H1 (cell line): ENCODE data around the gene RBP4. TPM values are rescaled to one million over a fixed set of nuclear protein-coding genes. Genes with fewer than 3 reads are reported as not detected.

Source experiments
- CTCF ChIA-PET: fragments of 300-600 bp; sonication (Branson Sonifier 250); formaldehyde crosslinking; loops from one replicate; lab custom pipeline; 2021; ENCODE audit not compliant: partially characterized antibody; lab: Charles Lee
- POLR2A ChIA-PET: fragments of 300-600 bp; sonication (Branson Sonifier 250); formaldehyde crosslinking; loops from one replicate; lab custom pipeline; 2021; ENCODE audit warnings: inconsistent platforms; ENCODE audit not compliant: partially characterized antibody; lab: Charles Lee
- DNase-seq, 2 experiments: peaks; one replicate each; pipeline versions ENCODE4 v3.0.0 to v3.0.0-alpha.2; 2010 to 2022; ENCODE audit warnings: low spot score in 2 of 2, low read depth in 1 of 2, mixed read lengths in 1 of 2
- FAIRE-seq: peaks from 2 replicates; lab custom pipeline; 2011; peaks lifted over from hg19 to GRCh38; lab: Jason Lieb, UNC
- H2AFZ ChIP-seq: 2 replicates; pipeline ENCODE4 v1.8.1; 2012; ENCODE audit warnings: low read length, inconsistent platforms
- H2AK5ac ChIP-seq: 2 replicates; pipeline ENCODE4 v1.6.1; 2013; ENCODE audit warnings: low read depth, low read length
- H2BK120ac ChIP-seq: replicated peaks from 2 replicates; pipeline ENCODE3; 2013; ENCODE audit warnings: low read depth, low read length, inconsistent platforms
- H2BK12ac ChIP-seq: 2 replicates; pipeline ENCODE4 v1.6.1; 2013; ENCODE audit warnings: low read depth, low read length
- H2BK15ac ChIP-seq: 2 replicates; pipeline ENCODE4 v1.6.1; 2013; ENCODE audit warnings: low read length
- H2BK20ac ChIP-seq: 2 replicates; pipeline ENCODE4 v1.6.1; 2013; ENCODE audit warnings: low read length
- H2BK5ac ChIP-seq: 2 replicates; pipeline ENCODE4 v1.6.1; 2013; ENCODE audit warnings: low read depth, low read length
- H3K14ac ChIP-seq: 2 replicates; pipeline ENCODE4 v1.6.1; 2013; ENCODE audit warnings: inconsistent platforms; ENCODE audit not compliant: insufficient read length
- H3K18ac ChIP-seq: 2 replicates; pipeline ENCODE4 v1.6.1; 2013; ENCODE audit warnings: low read length; ENCODE audit errors: extremely low read depth
- H3K23ac ChIP-seq: 2 replicates; pipeline ENCODE4 v1.6.1; 2013; ENCODE audit warnings: inconsistent platforms; ENCODE audit not compliant: insufficient read length
- H3K23me2 ChIP-seq: 2 replicates; pipeline ENCODE4 v1.6.1; 2013; ENCODE audit warnings: low read depth, low read length
- H3K27ac ChIP-seq: 2 replicates; pipeline ENCODE4 v1.6.1; 2011; ENCODE audit warnings: low read depth, low read length, inconsistent platforms
- H3K27me3 ChIP-seq, 4 experiments: replicated peaks in 1 of 4; 1 replicate in 1 of 4; 2 replicates in 3 of 4; pipeline versions ENCODE4 v1.6.1 to v1.8.1; 2011 to 2013; ENCODE audit warnings: low read length in 3 of 4, mild to moderate bottlenecking in 3 of 4, inconsistent platforms in 2 of 4, mixed read lengths in 2 of 4, moderate library complexity in 1 of 4; ENCODE audit not compliant: control insufficient read depth in 3 of 4, insufficient read depth in 3 of 4; ENCODE audit errors: extremely low read depth in 1 of 4
- H3K36me3 ChIP-seq, 4 experiments: 2 replicates each; pipeline versions ENCODE4 v1.6.1 to v1.8.1; 2011 to 2013; ENCODE audit warnings: mild to moderate bottlenecking in 4 of 4, low read length in 3 of 4, moderate library complexity in 2 of 4, control low read depth in 1 of 4, inconsistent platforms in 1 of 4; ENCODE audit not compliant: insufficient read depth in 4 of 4, control insufficient read depth in 2 of 4
- H3K4ac ChIP-seq: replicated peaks from 2 replicates; pipeline ENCODE3; 2013; ENCODE audit warnings: low read length, low read depth, mixed read lengths, inconsistent platforms; ENCODE audit not compliant: insufficient read length
- H3K4me1 ChIP-seq, 4 experiments: replicated peaks in 1 of 4; 1 replicate in 1 of 4; 2 replicates in 3 of 4; pipeline versions ENCODE4 v1.6.1 to v1.8.1; 2011 to 2013; ENCODE audit warnings: low read length in 3 of 4, inconsistent platforms in 2 of 4, mixed read lengths in 1 of 4; ENCODE audit not compliant: insufficient read depth in 4 of 4, control insufficient read depth in 3 of 4
- H3K4me2 ChIP-seq, 2 experiments: 2 replicates each; pipeline versions ENCODE4 v1.6.1 to v1.8.1; 2011 to 2013; ENCODE audit warnings: low read depth in 2 of 2, low read length in 2 of 2, control low read depth in 1 of 2, inconsistent platforms in 1 of 2, mild to moderate bottlenecking in 1 of 2; ENCODE audit not compliant: insufficient read depth in 1 of 2
- H3K4me3 ChIP-seq, 4 experiments: fragments of 200-600, 300-600 bp in 1 of 4; sonication (generic), shearing (Covaris generic), sonication (Bioruptor Twin) in 1 of 4; 2 replicates each; pipeline versions ENCODE4 v1.5.1 to v1.8.1; 2011 to 2016; ENCODE audit warnings: low read length in 4 of 4, low read depth in 3 of 4, control low read depth in 2 of 4, inconsistent platforms in 2 of 4, mild to moderate bottlenecking in 2 of 4, mixed read lengths in 1 of 4, moderate library complexity in 1 of 4; ENCODE audit not compliant: insufficient read depth in 2 of 4; ENCODE audit errors: extremely low read depth in 1 of 4
- H3K56ac ChIP-seq: replicated peaks from 2 replicates; pipeline ENCODE3; 2013; ENCODE audit warnings: low read depth, mild to moderate bottlenecking, mixed read lengths, low read length, inconsistent platforms; ENCODE audit not compliant: insufficient read length
- H3K79me1 ChIP-seq: 2 replicates; pipeline ENCODE4 v1.6.1; 2013; ENCODE audit warnings: low read depth, low read length, control low read depth
- H3K79me2 ChIP-seq, 2 experiments: 2 replicates each; pipeline versions ENCODE4 v1.6.1 to v1.8.1; 2012 to 2013; ENCODE audit warnings: low read length in 2 of 2, mild to moderate bottlenecking in 2 of 2, inconsistent platforms in 1 of 2; ENCODE audit not compliant: insufficient read depth in 2 of 2, control insufficient read depth in 1 of 2
- H3K9ac ChIP-seq, 4 experiments: replicated peaks in 1 of 4; 1 replicate in 1 of 4; 2 replicates in 3 of 4; pipeline versions ENCODE4 v1.6.1 to v1.8.1; 2011 to 2013; ENCODE audit warnings: low read depth in 3 of 4, low read length in 3 of 4, control low read depth in 2 of 4, mild to moderate bottlenecking in 2 of 4, moderate library complexity in 2 of 4, inconsistent platforms in 1 of 4; ENCODE audit errors: extremely low read depth in 1 of 4
- H3K9me3 ChIP-seq, 2 experiments: 2 replicates each; pipeline versions ENCODE4 v1.6.1 to v1.8.1; 2012 to 2013; ENCODE audit warnings: mild to moderate bottlenecking in 2 of 2, moderate library complexity in 2 of 2, control low read depth in 1 of 2, inconsistent platforms in 1 of 2, low read depth in 1 of 2, low read length in 1 of 2, mixed read lengths in 1 of 2; ENCODE audit not compliant: insufficient read depth in 2 of 2
- H4K20me1 ChIP-seq, 2 experiments: replicated peaks in 1 of 2; 2 replicates each; pipeline versions ENCODE3 to v1.8.1; 2011 to 2013; ENCODE audit warnings: inconsistent platforms in 2 of 2, low read length in 2 of 2, mild to moderate bottlenecking in 1 of 2; ENCODE audit not compliant: insufficient read depth in 2 of 2, control insufficient read depth in 1 of 2
- H4K5ac ChIP-seq: 2 replicates; pipeline ENCODE4 v1.6.1; 2013; ENCODE audit warnings: low read length, low read depth, mixed read lengths, inconsistent platforms; ENCODE audit not compliant: insufficient read length
- H4K8ac ChIP-seq: 2 replicates; pipeline ENCODE4 v1.8.0; 2013; ENCODE audit warnings: mild to moderate bottlenecking, moderate library complexity, low read length, inconsistent platforms; ENCODE audit not compliant: insufficient read depth; ENCODE audit errors: extremely low read depth
- H4K91ac ChIP-seq: replicated peaks from 2 replicates; pipeline ENCODE3; 2013; ENCODE audit warnings: low read length, mixed read lengths, inconsistent platforms; ENCODE audit not compliant: insufficient read length
- CTBP2 ChIP-seq: IDR thresholded peaks from 2 replicates; pipeline ENCODE4 v1.7.0; 2011; ENCODE audit warnings: borderline replicate concordance, mild to moderate bottlenecking, moderate library complexity, mixed read lengths, low read length; ENCODE audit not compliant: insufficient read depth, insufficient read length
- RXRA ChIP-seq: IDR thresholded peaks from 2 replicates; pipeline ENCODE4 v1.6.1; 2011; ENCODE audit warnings: low read depth, mild to moderate bottlenecking, low read length, moderate library complexity; ENCODE audit not compliant: insufficient read depth
- WGBS, 2 experiments: shearing (Covaris generic) in 1 of 2; methylation state at CpG; one replicate each; pipeline versions ENCODE4 v1.1.6 to v1.1.7; 2013 to 2015; ENCODE audit warnings: low lambda C conversion rate in 2 of 2, mixed read lengths in 2 of 2, inconsistent platforms in 1 of 2, low coverage in 1 of 2, missing lambda C conversion rate in 1 of 2; ENCODE audit not compliant: insufficient replicate concordance in 2 of 2, insufficient coverage in 1 of 2, insufficient read length in 1 of 2; ENCODE audit errors: extremely low coverage in 1 of 2, missing lambda C conversion rate in 1 of 2; 5-methylcytosine and 5-hydroxymethylcytosine counted together
- polyA plus RNA-seq, 7 experiments: library from polyadenylated mRNA; depleted of rRNA in 3 of 7; stranded (reverse) in 5 of 7; unstranded in 2 of 7; fragments of >200 nt in 5 of 7; fragments of 200-250 nt in 2 of 7; gene quantifications; 1 replicate in 5 of 7; 2 replicates in 1 of 7; 4 replicates in 1 of 7; pipeline versions ENCODE4 v1.2.1 to v1.2.3, GENCODE V29; 2011 to 2013; ENCODE audit warnings: missing spikeins in 2 of 7, mixed read lengths in 2 of 7
- total RNA-seq: library from RNA; stranded (reverse); fragmentation: NEBNext Ultra II Directional; extraction: Animal tissue kit (Norgen Biotek cat#: 25700); gene quantifications from 2 replicates; pipeline ENCODE4 v1.2.1, GENCODE V29; 2021

Gene RBP4
- total and polyA plus RNA-seq, 2 of the 8 experiments (the other 6 are each of a cell fraction or from before 2014, with no cell fraction given) = 0.42 to 0.97 TPM

DNA sequence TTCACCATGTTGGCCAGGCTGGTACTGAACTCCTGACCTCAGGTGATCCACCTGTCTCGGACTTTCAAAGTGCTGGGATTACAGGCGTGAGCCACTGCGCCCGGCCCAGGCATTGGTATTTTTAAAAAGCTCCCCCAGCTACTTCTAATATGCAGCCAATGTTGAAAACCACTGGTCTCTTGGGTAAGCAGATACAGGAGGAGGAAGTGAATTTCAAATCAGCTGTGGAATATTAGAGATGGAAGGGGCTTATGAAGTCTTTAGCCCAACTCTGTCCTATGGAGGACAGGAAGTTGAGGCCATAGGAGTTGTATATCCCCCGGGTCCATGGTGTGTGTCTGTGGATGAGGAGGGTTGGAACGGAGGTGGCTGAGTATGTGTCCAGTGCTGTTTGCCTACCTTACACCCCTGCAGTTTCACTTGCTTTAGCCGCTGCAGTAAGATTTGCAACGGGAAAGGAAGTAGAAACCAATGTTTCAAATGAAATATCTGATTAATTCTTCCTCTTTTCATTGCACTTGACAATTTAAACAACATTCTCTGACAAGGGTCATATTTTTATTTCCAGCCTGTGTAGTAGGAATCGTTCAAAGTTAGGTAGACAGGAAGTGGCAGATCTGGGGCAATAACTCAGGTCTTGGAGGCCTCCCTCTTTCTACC lies 14.7 kb upstream of the RBP4 start:
- H3K4ac ChIP-seq = no peak overlapping the region
- H3K23me2 ChIP-seq = no peaks in the 10 kb centered on the region
- H2AK5ac ChIP-seq = no peak overlapping the region
- no peak overlapping the region for H3K9ac ChIP-seq
- no peak overlapping the region for H3K4me2 ChIP-seq
- H2BK12ac ChIP-seq = no peak overlapping the region
- no peak overlapping the region for H2BK15ac ChIP-seq
- no peak overlapping the region for H3K14ac ChIP-seq
- no peaks in the 10 kb centered on the region for H4K20me1 ChIP-seq
- FAIRE-seq (no peak), DNase-seq (no peak)
- no peak overlapping the region for H3K23ac ChIP-seq
- H3K79me2 ChIP-seq = no peaks in the 10 kb centered on the region
- no peaks in the 10 kb centered on the region for H3K36me3 ChIP-seq
- no peak overlapping the region for H2AFZ ChIP-seq
- no peak overlapping the region for H2BK120ac ChIP-seq
- H3K79me1 ChIP-seq = no peaks in the 10 kb centered on the region
- H3K27me3 ChIP-seq = peaks cover 0 to 2% (median 0%) of the 10 kb centered on the region in 4 experiments; a peak in 1 of 7 replicates
- no peak overlapping the region for H3K56ac ChIP-seq
- no peak overlapping the region for H3K27ac ChIP-seq
- no peak overlapping the region for H4K5ac ChIP-seq
- H3K4me1 ChIP-seq = peaks cover 0 to 4% (median 1%) of the 10 kb centered on the region in 4 experiments; a peak in 1 of 7 replicates
- H3K4me3 ChIP-seq = no peak overlapping the region
- WGBS, 2 experiments = 87% methylated on average over 9 of the region's 9 CpGs; no CpG with 5 or more reads in 1 of the 2 experiments
- no peak overlapping the region for H4K91ac ChIP-seq
- H3K9me3 ChIP-seq = peaks cover 0 to under 1% of the 10 kb centered on the region in 2 experiments; a peak in 1 of 4 replicates
- no peak overlapping the region for H2BK20ac ChIP-seq
- ChIA-PET CTCF (interaction anchor here (0.8 to 1.3 kb wide), 4 partner anchors 19 to 130 kb away, joined by 3 to 5 read pairs (median 3); no protein-coding TSS in a partner anchor), POLR2A (no interaction called here)
- no peak overlapping the region for H3K18ac ChIP-seq
- H4K8ac ChIP-seq = no peak overlapping the region
- H2BK5ac ChIP-seq = no peak overlapping the region
- TF ChIP-seq RXRA = no peak
- no peak for TF ChIP-seq CTBP2
